NCI-H2227 (cell line): ENCODE data around the gene ILDR2.

Source experiments
- DNase-seq: peaks from one replicate; lab custom pipeline; 2025; ENCODE audit not compliant: unreplicated experiment; lab: John Stamatoyannopoulos, UW

Gene ILDR2

DNA sequence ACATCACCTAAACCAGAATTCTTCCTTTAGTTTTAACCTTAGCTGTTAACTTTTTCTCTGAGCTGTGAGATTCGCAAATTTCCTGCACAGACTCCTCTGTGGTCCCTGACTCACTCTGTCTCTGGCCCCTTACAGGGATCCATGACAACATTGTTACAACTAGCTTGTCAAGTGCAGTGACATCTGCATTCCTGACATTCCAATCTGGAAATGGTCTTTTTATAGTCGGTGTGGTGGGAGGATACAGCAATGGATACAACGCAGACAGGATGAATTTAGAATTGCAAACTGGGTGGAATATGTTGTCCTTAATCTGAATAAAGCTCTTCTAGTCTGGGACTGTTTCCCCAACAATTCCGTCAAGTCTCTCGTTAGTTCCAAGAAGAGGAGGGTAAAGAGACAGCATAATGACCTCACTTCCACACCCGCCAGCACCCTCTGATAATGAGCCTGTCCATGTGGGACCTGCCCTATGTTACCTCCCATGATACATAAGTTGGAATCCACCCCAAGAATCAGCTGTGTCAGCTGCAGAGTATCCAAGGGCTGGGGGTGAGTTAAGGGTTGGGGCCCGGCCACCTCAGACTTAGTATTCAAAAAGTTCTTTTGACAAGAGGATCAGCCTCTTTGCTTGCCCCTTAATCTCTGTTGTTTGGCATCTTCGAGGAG lies 49.4 kb downstream of the ILDR2 start:
- DNase-seq = no peak

DNA sequence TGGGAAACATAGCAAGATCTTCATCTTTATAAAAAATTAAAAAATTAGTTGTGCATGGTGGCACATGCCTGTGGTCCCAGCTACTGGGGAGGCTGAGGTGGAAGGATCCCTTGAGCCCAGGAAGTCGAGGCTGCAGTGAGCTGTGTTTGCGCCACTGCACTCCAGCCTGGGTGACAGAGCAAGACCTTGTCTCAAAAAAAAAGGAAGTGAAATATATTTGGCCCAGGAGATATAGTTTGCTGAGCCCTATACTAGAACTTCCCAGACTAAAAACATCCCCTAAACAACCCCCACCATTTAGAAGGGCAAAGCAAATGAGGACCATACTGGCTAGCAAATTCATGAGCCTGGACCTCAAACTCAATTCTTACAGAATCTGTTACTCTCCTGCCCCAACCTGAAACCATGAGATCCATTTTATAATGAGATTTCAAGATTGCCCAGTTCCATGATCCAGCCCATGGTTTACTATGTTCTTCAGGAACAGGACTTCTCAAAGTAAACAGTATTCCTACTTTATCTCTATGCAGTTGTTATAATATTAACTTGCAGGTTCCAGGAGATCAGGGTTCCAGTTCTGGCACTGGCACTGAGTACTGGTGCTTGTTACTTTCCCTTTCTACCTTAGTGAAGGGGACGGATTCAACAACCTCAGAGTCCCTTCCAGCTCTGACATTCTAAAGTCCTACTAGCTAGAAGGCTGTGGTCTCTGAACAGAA lies 50.4 kb downstream of the ILDR2 start:
- no peak for DNase-seq

DNA sequence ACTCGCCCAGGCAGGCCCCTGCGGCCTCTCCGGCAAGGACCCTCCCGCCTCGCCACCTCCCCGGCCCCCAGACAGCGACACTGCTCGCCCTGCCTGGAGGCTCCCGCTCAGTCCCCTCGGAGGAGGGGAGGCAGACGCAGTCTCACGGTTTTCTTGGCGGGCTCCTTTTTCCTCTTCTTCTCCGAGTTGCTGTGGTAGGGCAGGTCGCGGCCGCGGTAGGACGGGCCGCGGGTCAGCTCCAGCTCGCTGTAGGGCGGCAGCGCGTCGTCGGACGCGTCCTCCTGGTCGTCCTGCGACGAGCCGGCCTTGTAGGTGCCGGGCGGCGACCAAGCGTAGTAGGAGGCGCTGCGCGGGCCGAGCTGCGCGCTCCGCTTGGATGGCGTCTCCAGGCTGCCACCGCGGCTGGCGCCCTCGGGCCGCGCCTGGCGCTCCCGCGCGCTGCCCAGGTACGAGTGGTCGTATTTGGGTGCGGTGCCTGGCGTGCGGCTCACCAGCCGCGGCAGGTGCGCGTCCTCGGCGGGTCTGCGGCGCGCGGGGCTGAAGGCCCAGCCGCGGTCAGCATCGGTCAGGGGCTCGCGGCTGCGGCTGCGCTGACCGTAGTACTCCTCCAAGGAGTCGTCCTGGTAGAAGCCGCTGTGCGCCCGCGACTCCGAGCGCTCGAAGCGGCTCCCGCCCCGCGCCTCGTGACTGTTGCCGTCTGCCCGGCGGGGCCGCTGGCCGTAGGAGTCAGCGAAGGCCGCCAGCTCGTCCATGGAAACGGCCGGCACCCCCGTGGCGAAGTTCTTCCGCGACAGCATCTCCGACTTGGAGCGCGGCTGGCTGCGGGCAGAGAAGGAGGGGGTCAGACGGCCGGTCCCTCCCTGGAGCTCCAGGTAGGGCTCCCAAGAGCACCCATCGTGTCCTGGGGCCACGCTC lies 54.5 kb downstream of the ILDR2 start:
- peak; percentile 76 for DNase-seq

DNA sequence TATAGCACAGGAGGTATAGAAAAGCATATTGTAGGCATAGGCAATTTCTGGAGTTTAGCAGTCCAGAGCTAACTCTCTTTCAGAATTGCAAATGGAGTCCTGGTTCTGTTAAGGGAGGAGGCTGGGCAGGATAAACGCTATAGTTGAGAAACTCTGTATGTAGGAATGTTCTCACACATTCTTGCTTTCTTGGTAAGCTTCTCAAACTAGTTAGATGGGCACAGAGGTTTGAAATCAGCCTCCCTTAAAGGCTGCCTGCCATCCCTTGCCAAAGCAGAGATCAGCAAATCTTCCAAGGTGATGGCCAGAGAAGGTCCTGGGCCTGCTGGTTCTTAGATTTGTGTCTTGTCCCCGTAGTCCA lies 56.4 kb downstream of the ILDR2 start:
- DNase-seq = no peak

DNA sequence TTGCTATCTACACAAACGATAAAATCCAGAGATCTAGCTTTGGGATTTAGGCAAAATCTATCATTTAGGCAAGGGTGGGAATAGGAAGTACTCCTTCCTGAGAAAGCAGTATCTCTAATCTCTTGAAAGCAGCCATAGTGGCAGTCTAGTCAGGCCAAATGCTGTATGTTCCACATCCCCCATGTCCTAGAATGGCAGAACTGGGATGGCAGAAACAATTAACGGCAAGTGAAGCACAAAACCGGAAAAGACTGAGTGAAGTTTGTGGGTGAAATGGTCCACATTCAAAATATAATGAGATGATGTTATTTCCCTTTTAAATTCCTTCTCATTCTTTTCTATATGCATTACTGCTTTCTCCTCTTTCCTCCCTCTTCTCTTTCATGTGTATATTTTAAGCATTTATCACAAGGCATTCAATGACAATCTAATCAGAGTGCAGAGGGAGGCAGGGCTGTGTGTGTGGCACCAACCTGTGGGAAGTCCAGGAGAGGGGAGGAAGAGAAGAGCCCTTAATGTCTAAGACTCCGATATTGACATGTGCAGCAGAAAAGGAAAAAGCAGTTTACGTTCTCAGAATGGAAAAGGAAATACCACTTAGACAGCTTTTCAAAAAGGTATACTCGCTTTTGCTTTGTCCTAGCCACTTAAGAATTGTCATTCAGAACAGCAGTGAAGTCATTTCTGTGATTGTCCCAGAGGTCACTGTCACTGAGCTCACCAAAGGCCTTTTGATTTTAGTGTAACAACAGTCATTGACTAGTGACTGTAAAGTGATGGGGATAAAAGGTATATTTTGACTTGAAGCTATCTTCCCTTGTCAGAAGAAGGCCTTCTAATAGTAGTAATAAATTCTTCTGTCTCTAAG lies 57.0 kb downstream of the ILDR2 start:
- DNase-seq = no peak

DNA sequence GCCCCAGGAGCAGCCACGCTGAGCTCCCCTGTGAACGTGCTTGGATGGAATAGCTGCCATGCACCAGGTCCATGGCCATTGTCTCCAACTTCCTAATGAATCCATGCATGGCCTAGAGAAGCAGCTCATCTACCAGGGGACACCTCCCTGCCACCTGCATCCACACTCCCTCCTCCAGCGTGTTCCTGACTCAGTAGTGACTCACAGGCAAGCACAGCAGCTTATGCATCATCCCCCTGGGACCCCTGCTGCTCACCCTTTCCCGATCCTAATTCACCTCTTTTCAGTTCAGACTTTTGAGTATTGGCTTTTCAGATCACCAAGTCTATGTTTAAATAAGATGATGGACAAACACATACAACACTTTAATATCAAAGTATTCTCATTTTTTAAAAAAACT lies 59.4 kb downstream of the ILDR2 start:
- no peak for DNase-seq

DNA sequence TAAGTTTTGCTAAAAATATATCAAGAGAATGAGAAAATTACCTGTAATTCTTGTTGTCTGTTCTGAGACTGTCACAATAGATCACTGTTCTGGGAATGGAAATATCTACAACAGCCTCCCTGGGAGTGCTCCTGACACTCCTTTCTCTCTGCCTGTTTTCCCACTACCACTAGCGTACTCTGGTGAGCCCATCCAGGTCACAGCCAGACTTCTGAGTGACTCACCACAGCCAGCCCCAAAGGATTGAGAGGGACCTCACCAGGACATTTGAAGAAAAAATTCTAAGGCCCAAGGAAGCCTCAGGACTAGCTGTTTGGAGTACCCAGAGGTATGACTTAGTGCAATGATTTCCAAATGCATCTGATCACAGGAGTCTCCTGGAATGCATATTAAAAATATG lies 60.3 kb downstream of the ILDR2 start:
- no peak for DNase-seq

DNA sequence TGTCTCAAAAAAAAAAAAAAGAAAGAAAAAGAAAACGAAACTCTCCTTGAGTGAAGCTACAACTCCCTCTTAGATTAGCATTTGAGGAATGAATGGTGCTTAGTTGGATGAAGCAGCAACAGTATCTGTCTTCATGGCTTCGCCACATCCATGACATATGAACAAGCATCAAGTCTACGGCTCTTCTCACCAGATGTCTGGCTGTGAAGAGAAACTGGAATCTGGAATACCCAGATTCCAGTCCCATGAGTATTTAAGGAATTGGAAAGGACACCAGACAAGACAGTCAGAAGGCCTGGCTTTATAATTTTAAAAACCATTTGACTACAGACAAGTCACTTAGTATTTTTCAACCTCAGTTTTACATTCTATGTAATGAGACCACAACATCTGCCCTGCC lies 61.2 kb downstream of the ILDR2 start:
- DNase-seq = no peak

DNA sequence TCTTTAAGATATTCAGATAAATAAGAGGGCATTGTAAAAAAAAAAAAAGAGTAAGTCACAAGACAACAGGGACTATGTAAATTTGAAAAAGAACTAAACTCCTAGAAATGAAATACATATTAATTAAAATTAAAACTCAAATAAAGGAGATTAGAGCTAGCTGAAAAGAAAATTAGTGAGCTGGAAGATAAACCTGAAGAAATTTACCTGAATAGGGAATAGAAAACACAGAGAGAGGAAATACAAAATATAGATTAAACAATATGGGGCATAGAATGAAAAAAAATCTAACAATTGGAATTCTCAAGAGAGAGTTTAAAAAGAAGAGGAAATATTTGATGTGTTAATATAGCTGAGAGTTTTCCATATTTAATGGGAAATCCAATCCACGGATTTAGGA lies 63.7 kb downstream of the ILDR2 start:
- no peak for DNase-seq

DNA sequence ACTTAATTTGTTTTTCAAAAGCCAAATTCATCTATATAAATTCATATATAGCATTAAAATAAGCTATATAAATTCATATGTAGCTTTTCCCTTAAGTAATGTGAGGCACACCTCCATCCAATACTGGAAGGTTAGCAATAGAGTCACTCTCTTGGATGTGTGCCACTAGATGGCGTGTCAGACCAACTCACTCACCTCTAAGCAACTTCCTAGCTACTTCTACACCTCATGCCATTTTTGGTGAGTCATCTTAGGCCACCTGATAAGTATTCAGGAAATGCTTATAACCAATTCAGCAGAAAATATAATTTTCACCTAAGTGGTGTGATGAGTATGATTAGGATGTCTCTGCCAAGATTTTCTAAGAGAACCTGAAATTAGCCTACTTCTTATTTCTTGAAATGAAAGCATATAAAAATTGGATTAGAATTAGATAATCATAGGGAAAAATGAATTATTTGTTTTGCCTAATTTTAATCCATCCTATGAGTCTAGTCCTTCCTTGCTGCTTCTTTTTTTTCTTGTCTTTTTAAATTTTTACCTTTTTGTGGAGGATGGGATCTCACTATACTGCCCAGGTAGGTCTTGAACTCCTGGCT lies 64.8 kb downstream of the ILDR2 start:
- peak; percentile 81 for DNase-seq

DNA sequence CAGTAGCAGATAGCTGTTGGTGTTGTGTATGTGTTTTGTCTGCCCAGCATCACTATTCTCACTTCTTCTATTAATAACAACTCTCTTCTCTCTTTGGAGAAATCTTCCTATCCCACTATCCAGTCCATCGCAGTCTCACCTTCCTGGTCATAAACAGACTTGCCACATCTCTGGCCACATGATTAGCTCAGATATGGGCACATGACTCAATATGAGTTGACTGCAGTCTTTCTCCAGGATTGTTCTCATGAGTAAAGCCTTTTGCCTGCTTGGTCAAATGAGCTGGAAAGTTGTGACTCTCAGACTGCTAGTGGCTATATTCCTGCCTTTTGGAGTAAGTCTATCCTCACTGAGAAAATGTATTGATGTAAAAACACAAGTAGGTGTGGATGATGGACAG lies 66.4 kb downstream of the ILDR2 start:
- DNase-seq = no peak

DNA sequence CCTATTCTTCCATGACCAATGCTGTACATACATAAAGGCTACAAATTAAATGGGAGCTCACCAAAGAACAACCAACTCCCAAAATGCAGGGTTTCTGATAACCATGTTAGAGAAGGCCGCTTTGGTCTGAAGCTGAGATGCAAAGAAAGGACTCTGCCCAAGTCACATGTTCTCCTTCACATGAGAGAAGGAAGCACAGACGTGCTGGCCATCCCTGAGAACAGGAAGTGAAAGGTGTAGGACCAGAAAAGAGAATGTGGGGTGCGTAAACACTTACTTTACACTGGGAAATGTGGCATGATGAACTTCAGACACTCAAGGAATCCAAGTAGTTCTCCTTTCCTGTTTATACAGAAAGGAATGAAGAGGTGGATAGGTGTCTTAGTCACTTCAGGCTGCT lies 67.6 kb downstream of the ILDR2 start:
- DNase-seq = no peak

DNA sequence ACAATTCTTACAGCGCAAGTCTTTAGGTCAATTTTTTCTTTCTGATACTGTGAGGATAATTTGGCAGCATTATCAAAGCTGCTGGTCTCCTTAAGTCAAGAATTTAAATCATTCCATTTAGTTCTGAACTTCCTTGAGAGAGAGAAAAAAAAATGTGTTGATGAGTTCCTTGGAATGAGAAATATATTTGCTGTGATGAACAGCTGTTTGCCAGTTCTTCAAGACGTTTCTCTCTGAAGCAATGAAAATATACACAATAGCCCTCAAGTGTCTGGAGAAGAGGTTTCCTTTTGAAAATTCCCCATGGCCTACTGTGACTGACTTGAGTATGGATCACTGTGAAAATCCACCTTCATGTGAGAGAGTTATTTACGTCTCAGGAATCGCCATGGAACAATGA lies 68.3 kb downstream of the ILDR2 start:
- DNase-seq = no peak

DNA sequence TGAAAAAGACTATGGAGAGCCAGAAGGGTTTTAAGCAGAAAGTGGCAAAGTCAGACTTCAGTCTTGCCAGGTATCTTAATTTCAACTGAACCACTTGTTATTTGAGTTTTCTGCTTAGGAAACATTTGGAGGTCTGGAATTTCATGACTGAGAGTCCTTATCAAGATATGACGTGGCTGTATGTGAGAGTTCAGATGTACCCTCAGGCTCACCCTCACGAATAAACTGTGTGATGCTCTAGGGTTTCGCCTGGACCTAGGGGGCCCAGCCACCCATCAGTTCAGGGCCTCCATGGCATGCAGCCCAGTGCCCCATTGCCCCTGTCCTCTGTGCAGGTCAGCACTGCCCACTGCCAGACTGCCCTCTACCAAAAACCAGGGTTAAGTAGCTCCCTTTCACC lies 68.7 kb downstream of the ILDR2 start:
- no peak for DNase-seq

DNA sequence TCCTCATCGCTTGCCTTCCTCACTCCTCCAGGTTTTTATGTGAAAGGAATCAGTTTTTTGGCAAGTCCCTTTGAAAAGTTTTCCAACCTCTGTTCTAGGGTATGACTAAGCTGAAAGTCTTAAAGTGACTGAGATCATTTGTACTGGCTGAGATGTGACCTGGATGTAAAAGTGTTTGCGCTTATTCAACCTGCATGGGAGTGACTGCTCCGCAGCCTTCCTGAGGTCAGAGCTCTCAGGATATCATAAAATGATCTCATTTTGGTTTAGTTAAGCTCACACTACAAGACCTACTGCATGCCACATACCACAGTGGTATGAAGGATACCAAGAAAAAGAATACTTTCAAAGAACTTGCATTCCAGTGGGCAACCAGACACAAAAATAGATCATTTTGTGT lies 69.4 kb downstream of the ILDR2 start:
- DNase-seq = no peak

DNA sequence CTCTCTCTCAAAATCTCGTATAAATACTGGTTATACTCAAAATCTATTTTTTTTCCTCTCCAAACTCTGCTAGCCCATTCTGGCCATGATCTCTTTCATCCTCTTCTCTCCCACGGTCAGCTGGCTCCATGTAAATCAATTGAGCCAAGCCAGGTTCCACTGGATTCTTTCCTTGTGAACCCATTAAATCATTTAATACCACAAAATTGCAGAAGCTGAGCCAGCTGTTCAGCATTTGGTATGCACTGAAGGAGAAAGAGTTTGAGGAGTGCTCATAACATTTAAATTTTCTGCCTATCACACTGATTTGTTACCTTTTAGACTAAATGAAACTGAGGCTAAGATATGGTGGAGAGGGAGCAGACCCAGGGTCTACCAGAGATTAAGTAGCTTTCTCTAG lies 70.2 kb downstream of the ILDR2 start:
- no peak for DNase-seq

DNA sequence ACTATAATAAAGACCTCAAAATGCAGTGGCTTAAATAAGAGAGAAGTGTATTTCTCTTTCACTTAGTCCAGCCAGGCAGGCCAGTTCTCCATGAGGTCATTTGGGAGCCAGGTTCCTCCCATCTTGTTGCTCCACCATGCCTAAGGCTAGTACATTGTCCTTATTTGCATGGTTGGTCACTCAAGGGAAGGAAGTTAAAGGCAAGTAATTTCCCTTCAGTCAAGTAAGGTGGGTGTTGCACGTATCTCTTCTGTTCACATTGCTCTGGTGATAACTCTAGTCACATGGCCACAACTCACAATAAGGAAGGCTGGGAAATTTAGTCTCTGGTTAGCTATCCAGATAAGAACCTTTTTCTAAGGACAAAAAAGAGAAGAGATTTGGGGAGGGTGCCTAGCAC lies 72.1 kb downstream of the ILDR2 start:
- no peak for DNase-seq

DNA sequence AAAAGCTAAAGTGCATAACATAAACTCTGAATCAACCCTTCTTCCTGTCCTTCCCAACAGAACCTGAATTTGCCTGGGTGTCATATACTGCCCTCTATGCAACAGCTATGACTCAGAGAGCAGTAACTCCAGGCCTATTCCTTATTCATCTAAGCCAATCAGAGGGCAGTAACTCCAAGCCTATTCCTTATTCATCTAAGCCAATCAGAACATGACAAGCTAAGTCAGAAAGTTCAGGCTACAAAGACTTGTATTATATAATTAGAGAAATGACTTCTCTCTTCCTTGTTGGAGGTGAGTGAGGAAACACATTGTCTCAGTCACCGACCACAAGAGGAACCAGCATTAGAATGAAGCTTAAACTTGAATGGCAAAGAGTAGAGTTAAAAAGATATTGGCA lies 73.1 kb downstream of the ILDR2 start:
- DNase-seq = no peak

DNA sequence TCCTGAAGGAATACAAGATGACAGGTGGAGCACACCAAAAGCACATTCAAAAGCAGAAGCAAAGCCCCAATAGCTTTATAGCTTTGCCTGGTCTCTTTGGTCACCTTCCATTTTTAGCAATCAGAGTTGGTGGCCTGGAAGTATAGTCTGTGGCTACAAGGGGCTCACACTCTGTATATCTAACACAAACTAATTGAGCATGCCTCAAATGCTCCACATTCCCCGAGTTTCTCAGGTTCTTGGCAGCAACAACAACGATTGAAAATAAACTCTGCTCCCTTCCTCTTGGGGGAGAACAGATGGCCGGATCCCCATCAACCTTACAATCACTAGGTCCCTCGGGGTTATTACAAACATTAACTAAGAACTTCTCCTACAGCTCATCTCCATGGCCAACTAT lies 74.4 kb downstream of the ILDR2 start:
- no peak for DNase-seq

DNA sequence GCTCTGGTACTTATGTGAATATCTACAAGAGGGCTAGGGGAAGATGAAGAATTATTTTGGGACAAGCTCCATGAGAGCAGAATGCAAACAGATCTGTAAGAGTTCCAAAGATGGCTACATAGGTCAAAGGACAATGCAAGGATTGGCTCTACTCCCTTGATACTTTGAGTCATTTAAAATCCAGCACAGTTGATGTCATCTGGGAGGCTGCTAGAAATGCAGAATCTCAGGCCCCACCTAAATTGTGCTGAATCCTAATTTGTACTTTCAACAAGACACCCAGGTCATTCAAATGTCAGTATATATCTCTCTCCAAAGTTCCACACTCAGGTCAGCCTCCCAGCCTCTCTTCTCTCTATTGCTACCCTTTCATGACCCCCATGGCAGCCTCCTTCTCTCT lies 75.6 kb downstream of the ILDR2 start:
- no peak for DNase-seq

DNA sequence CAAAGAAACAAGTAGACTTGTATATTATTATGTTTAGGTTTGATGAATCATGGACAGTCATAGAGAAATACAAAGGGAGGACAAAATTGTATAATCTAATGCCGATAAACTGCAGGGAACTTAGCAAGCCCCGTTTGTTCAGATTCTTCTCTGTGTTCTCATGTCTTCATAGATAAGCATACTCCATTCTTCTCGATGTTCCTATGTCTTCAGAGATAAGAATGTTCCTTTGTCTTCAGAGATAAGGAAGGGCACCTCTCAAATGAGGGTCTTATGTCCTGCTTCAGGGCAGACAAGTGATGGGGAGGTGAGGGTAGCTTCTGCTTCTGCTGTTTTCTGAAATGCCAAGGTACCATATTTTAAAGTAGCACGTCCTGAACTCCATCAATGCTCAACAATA lies 79.6 kb downstream of the ILDR2 start:
- no peak for DNase-seq
